Measurements from ENCODE around the gene BOLA2B. TPM values are rescaled to one million over a fixed set of nuclear protein-coding genes. Genes with fewer than 3 reads are reported as not detected.
A peak's percentile ranks its signal among the peaks of the same experiment; 100 is the strongest.

BOLA2B gene
- total RNA-seq, 3 donors from 2014 or later = 67.8 to 187 (median 152) TPM

DNA sequence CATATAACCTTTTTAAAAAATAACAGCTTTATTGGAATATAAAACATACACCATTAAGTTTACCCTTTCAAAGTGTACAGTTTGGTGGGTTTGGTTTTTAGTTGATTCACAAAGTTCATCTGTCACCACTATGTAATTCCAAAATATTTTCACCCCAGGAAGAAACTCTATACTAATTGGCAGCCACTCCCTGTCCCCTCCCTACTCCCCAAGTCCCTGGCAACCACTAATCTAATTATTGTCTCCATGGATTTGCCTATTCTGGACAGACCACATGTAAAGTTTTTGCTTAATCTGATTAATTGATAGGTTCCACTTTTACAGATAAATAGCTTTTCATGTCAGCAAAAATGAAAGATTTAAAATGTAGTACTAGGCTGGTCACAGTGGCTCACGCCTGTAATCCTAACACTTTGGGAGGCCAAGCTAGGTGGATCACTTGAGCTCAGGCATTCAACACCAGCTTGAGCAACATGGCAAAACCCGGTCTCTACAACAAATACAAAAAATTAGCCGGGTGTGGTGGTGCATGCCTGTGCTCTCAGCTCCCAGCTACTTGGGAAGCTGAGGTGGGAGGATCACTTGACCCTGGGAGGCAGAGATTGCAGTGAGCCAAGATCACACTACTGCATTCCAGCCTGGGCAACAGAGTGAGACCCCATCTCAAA, 45.5 kb downstream of the BOLA2B start:
- no peak for ATAC-seq
- peaks cover 9% of the 10 kb centered on the region for H3K9me3 ChIP-seq
- no peaks in the 10 kb centered on the region for H3K4me1 ChIP-seq (ENCODE audit: low read depth)
- DNase-seq = peak in 1 of 3 donors; percentile 2
- TF ChIP-seq, protein P1, sequence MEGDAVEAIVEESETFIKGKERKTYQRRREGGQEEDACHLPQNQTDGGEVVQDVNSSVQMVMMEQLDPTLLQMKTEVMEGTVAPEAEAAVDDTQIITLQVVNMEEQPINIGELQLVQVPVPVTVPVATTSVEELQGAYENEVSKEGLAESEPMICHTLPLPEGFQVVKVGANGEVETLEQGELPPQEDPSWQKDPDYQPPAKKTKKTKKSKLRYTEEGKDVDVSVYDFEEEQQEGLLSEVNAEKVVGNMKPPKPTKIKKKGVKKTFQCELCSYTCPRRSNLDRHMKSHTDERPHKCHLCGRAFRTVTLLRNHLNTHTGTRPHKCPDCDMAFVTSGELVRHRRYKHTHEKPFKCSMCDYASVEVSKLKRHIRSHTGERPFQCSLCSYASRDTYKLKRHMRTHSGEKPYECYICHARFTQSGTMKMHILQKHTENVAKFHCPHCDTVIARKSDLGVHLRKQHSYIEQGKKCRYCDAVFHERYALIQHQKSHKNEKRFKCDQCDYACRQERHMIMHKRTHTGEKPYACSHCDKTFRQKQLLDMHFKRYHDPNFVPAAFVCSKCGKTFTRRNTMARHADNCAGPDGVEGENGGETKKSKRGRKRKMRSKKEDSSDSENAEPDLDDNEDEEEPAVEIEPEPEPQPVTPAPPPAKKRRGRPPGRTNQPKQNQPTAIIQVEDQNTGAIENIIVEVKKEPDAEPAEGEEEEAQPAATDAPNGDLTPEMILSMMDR (IDR thresholded peaks at IDR 0.05) = no peak
- no peak overlapping the region for H3K4me3 ChIP-seq
- intact Hi-C loops (cut with DNase I, micrococcal nuclease) = no loop called here
- H3K36me3 ChIP-seq (ENCODE audit: low read depth) = no peaks in the 10 kb centered on the region

DNA sequence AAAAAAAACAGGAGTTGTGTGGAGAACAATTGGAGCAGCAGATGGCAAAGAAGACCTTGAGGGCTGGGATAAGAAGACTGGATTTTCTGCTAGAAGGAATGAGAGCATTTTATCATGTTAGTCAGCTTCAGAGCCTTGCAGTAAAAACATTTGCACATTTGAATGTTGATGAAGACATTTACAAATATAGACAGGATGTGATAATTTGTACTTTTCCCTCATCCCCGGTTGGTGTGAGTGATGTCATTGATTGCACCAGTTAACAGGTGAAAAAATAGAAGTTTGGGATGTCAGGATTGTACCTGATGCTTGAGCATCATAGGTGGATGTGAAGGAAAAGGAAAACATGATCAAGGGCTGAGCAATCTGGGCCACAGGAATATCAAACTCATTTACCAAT, 47.8 kb downstream of the BOLA2B start:
- peaks cover 9% of the 10 kb centered on the region for H3K9me3 ChIP-seq
- H3K36me3 ChIP-seq (ENCODE audit: low read depth) = no peaks in the 10 kb centered on the region
- DNase-seq (no peak), ATAC-seq (no peak)
- intact Hi-C loops (cut with DNase I, micrococcal nuclease) = no loop called here
- H3K4me1 ChIP-seq (ENCODE audit: low read depth) = no peaks in the 10 kb centered on the region
- TF ChIP-seq, protein P1 (IDR thresholded peaks at IDR 0.05) = no peak
- H3K4me3 ChIP-seq = no peak overlapping the region

DNA sequence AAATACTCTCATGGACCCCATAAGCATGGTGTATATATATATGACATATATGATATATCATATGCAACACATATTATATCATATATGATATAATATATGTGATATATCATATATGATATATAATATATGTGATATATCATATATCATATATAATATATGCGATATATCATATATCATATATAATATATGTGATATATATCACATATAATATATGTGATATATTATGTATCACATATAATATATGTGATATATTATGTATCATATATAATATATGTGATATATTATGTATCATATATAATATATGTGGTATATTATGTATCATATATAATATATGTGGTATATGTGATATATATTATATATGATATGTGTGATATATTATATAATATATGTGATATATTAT, 48.5 kb downstream of the BOLA2B start:
- Histone ChIP-seq H3K4me3 (no peak overlapping the region), H3K36me3 (ENCODE audit: low read depth) (no peaks in the 10 kb centered on the region), H3K4me1 (ENCODE audit: low read depth) (peaks cover 6% of the 10 kb centered on the region), H3K9me3 (peaks cover 9% of the 10 kb centered on the region)
- DNase-seq = no peak
- intact Hi-C loops (cut with DNase I, micrococcal nuclease) = no loop called here
- TF ChIP-seq, protein P1 (IDR thresholded peaks at IDR 0.05) = no peak
- no peak for ATAC-seq

DNA sequence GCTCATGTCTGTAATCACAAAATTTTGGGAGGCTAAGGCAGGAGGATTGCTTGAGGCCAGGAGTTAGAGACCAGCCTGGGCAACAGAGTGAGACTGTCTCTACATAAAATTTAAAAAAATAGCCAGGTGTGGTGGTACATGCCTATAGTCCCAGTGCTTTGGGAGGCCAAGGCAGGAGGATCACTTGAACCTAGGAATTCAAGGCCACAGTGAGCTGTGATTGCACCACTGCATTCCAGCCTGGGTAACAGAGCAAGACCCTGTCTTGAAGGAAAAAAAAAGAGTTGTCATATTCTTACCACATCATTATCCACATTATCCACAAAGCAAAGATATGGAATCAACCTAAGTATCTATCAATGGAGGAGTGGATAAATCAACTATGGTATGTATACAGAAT, 49.4 kb downstream of the BOLA2B start:
- H3K4me1 ChIP-seq (ENCODE audit: low read depth) = peaks cover 9% of the 10 kb centered on the region
- peak in 1 of 3 donors; percentile 1 for DNase-seq
- H3K36me3 ChIP-seq (ENCODE audit: low read depth) = no peaks in the 10 kb centered on the region
- intact Hi-C loops (cut with DNase I, micrococcal nuclease) = no loop called here
- no peak overlapping the region for H3K4me3 ChIP-seq
- no peak for ATAC-seq
- peaks cover 2% of the 10 kb centered on the region for H3K9me3 ChIP-seq
- TF ChIP-seq, protein P1 (IDR thresholded peaks at IDR 0.05) = no peak

DNA sequence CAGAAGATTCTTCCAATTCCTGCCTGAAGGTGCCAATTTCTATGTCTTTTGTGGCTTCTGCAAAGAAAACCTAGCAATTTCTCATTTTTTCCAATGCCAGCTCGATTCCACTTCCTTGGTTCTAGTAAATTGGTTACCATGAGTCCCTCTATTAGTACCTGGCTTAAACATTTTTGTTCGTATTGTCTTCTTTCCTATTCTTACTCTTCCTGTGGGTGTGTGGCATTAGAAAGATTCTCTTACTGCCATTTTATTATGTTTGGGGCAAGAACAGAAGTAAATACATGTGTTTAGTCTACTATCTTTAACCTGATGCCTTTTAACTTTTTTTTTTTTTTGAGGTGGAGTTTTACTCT, 50.1 kb downstream of the BOLA2B start:
- no peak for ATAC-seq
- H3K4me1 ChIP-seq (ENCODE audit: low read depth) = peaks cover 9% of the 10 kb centered on the region
- TF ChIP-seq, protein P1 (IDR thresholded peaks at IDR 0.05) = no peak
- no peaks in the 10 kb centered on the region for H3K36me3 ChIP-seq (ENCODE audit: low read depth)
- H3K4me3 ChIP-seq = no peak overlapping the region
- H3K9me3 ChIP-seq = no peaks in the 10 kb centered on the region
- intact Hi-C loops (cut with DNase I, micrococcal nuclease) = no loop called here
- no peak for DNase-seq

Other genes with a start within 250 kb of the BOLA2B start
- gene TMEM219, start 231.6 kb downstream of the BOLA2B start, total RNA-seq = 100 to 1,000 TPM; 116 to 209 (median 130) TPM
- 10 to 100 TPM; 46.6 to 53.4 (median 50.5) TPM for gene TAOK2, start 219.8 kb downstream of the BOLA2B start, total RNA-seq
- 10 to 100 TPM; 11.3 to 21.3 (median 11.9) TPM for gene HIRIP3, start 198.0 kb downstream of the BOLA2B start, total RNA-seq
- gene INO80E, start 197.4 kb downstream of the BOLA2B start, total RNA-seq = 10 to 100 TPM; 71.2 to 79.5 (median 78.4) TPM
- gene DOC2A, start 182.6 kb downstream of the BOLA2B start, total RNA-seq = 10 to 100 TPM in 1 of 3 donors, 1 to 10 TPM in 2; 5.2 to 16.8 (median 7.5) TPM
- not detected for gene C16orf92, start 170.5 kb downstream of the BOLA2B start, total RNA-seq
- under 1 TPM in 2 of 3 donors, not detected in 1; 0.38 to 0.46 TPM for gene TLCD3B, start 162.4 kb downstream of the BOLA2B start, total RNA-seq
- 1,000 to 10,000 TPM; 1,235 to 2,016 (median 1,778) TPM for gene ALDOA, start 127.9 kb downstream of the BOLA2B start, total RNA-seq
- gene PPP4C, start 117.7 kb downstream of the BOLA2B start, total RNA-seq = 100 to 1,000 TPM in 2 of 3 donors, 10 to 100 TPM in 1; 71.7 to 109 (median 102) TPM
- gene TBX6, start 101.7 kb downstream of the BOLA2B start, total RNA-seq = 1 to 10 TPM in 1 of 3 donors, under 1 TPM in 2; 0.63 to 1.9 (median 0.90) TPM
- gene YPEL3, start 97.5 kb downstream of the BOLA2B start, total RNA-seq = 10 to 100 TPM; 30.5 to 78.4 (median 69.3) TPM
- gene GDPD3, start 80.1 kb downstream of the BOLA2B start, total RNA-seq = 10 to 100 TPM; 29.6 to 75.3 (median 51.7) TPM
- 100 to 1,000 TPM; 200 to 378 (median 285) TPM for gene MAPK3, start 70.4 kb downstream of the BOLA2B start, total RNA-seq
- 10 to 100 TPM; 24.2 to 42.0 (median 25.2) TPM for gene CORO1A, start 10.1 kb downstream of the BOLA2B start, total RNA-seq
- gene SLX1A, start 209 bp upstream of the BOLA2B start, total RNA-seq = 100 to 1,000 TPM in 1 of 3 donors, 10 to 100 TPM in 2; 52.8 to 100 (median 68.0) TPM
- 10 to 100 TPM; 37.1 to 96.5 (median 66.7) TPM for gene SULT1A3, start 5.6 kb upstream of the BOLA2B start, total RNA-seq
- gene NPIPB13, start 54.8 kb upstream of the BOLA2B start, total RNA-seq = 10 to 100 TPM; 15.3 to 28.5 (median 21.7) TPM
- gene CD2BP2, start 161.6 kb upstream of the BOLA2B start, total RNA-seq = 10 to 100 TPM; 53.4 to 57.9 (median 53.5) TPM
- gene TBC1D10B, start 176.8 kb upstream of the BOLA2B start, total RNA-seq = 10 to 100 TPM; 46.4 to 48.8 (median 47.5) TPM
- gene MYL11, start 181.1 kb upstream of the BOLA2B start, total RNA-seq = 1 to 10 TPM in 2 of 3 donors, not detected in 1; 1.1 to 1.6 TPM
- gene SEPTIN1, start 188.9 kb upstream of the BOLA2B start, total RNA-seq = 1 to 10 TPM; 5.6 to 6.1 (median 6.0) TPM
- gene ZNF48, start 201.8 kb upstream of the BOLA2B start, total RNA-seq = 10 to 100 TPM in 1 of 3 donors, 1 to 10 TPM in 2; 6.5 to 13.7 (median 6.6) TPM
- 10 to 100 TPM in 1 of 3 donors, 1 to 10 TPM in 2; 3.8 to 11.6 (median 4.3) TPM for gene ZNF771, start 213.9 kb upstream of the BOLA2B start, total RNA-seq
- gene DCTPP1, start 236.4 kb upstream of the BOLA2B start, total RNA-seq = 10 to 100 TPM; 43.7 to 95.8 (median 89.1) TPM